ENCODE data around the gene AK5. TPM values are rescaled to one million over a fixed set of nuclear protein-coding genes. Genes with fewer than 3 reads are reported as not detected.
"Not testable (repeated sequence)": the region's sequence is repeated elsewhere in the genome, so short reads cannot be mapped to it uniquely, and the experiment has no call there.

AK5 gene
- polyA plus RNA-seq, 3 donors, result 3.2 to 6.2 (median 4.4) TPM

GRCh38 chr1:77392486-77392885 lies 110.7 kb downstream of the AK5 start:
- no peak for DNase-seq (ENCODE audit: low read depth in 3 of 3, low spot score in 2 of 3)

GRCh38 chr1:77394166-77394565 lies 112.3 kb downstream of the AK5 start:
- DNase-seq (ENCODE audit: low read depth in 3 of 3, low spot score in 2 of 3), result no peak

DNA sequence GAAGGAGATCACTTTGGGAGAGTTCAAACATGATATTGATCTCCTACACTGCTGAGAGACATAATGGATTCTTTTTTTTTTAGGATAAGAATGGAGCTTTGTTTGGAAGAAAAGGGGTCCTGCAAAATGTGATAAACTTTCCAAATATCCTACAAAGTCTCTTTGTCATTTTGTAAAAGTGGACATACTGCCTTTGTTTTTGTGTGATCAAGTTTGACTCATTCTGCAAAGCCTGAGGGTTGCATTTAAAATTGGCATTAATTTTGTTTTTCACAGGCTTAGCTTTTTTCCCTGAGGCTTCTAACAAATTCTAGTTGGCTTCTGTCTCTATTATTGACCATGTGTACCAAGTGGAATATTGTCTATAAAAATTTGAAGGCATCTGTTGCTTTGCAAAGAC lies 113.2 kb downstream of the AK5 start:
- no peak for DNase-seq (ENCODE audit: low read depth in 3 of 3, low spot score in 2 of 3)

- DNase-seq (ENCODE audit: low read depth in 3 of 3, low spot score in 2 of 3), result no peak
These were observed 116.3 kb downstream of the AK5 start for GRCh38 chr1:77398152-77398551.

DNA sequence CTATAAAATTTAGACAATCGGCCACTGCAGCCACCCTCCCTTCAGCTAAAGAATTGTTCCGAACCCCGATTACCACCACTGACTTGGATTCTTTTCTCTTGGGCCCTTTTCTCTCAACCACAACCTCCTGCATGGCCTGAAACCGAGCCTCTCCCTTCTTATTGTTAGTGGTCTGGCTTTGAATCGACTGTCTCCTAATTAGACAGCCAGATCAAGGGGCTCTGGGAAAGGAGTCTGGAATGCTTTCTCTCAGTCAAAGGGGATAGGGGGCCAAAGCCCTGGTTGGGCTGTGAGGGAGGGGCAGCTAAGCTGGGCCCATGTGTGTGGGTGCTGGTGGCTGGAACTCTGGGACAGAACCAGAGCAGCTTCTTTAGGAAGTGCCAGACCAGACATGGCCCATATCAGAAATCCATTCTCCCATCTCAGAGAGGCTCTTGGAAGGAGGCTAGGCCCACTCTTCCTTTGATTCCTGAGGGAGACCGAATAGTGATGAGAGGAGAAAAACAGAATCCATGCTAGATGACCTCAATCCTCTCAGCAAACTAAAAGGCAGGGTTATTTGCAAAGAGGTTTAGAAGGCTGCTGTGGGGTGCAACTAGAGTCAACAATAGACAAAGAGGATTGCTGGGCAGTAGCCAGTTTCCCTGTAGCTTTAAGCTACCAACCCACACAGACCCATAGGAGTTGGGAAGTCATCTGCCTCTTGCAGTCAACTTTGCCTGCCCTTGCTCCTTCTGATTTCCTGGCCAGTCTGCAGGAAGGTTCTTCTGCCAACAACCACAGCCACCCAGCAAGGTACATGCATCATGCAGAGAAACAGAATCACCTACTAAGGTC lies 117.6 kb downstream of the AK5 start:
- no peak for DNase-seq (ENCODE audit: low read depth in 3 of 3, low spot score in 2 of 3)

- no peak for DNase-seq (ENCODE audit: low read depth in 3 of 3, low spot score in 2 of 3)
These were observed 119.0 kb downstream of the AK5 start for GRCh38 chr1:77400781-77401180.

DNA sequence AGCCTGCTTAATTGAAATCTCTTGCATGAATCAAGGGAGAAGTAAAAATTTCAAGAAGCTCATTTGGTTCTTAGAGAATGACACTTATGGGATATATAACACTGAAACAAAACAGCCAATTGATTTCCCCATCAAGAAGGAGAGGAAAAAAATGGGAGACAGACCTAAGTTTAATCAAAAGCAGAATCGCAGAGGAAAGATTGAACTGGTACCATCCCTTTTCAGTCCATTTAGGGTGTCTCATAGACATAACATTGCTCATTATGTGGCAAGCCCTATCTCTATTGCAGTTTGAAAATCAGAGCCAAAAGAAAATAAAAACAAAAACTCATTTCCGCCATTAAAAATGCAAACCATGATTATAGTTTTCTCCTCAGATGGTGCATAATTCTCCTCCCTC lies 119.6 kb downstream of the AK5 start:
- DNase-seq (ENCODE audit: low read depth in 3 of 3, low spot score in 2 of 3), result no peak

- DNase-seq (ENCODE audit: low read depth in 3 of 3, low spot score in 2 of 3), result no peak
These were observed 123.4 kb downstream of the AK5 start for GRCh38 chr1:77405186-77405585.

- no peak for DNase-seq (ENCODE audit: low read depth in 3 of 3, low spot score in 2 of 3)
These were observed 124.8 kb downstream of the AK5 start for GRCh38 chr1:77406661-77407060.

- no peak for DNase-seq (ENCODE audit: low read depth in 3 of 3, low spot score in 2 of 3)
These were observed 126.0 kb downstream of the AK5 start for GRCh38 chr1:77407738-77408375.

- DNase-seq (ENCODE audit: low read depth in 3 of 3, low spot score in 2 of 3), result not testable (repeated sequence)
These were observed 127.1 kb downstream of the AK5 start for GRCh38 chr1:77408933-77409332.

DNA sequence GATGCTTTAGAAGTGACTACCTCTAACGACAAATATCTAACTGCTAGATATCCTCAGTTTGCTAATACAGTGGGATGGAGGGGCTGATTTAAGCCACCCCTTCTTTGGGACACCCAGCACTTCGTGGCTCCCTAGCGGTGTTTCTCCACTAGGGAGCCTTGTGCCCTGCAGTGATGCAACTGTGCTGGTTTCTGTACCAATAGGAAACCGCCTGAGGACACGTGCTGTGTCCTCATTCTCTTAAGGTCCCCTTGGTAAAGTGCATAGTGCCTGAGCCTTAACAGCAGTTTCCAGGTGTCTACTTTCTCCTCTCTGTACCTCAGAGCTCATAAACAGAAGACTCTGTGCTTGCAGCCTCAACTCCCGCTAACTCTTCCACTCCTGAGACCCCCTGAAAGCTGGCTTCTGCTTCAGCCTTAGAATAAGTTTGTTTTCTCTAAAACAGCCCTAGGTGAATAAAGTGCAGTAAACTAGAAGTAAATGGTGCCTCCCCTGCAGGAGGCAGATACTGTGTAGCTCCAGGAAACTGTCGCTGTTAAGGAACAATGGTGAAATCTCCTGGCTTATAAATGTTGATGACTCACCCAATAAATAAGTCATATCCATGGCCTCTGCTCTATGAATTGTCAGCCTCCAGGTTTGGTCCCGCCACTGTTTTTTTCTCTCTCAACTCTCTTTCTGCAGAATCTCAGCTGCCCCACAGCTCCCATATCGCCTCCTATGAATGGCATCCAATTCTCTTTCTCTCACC lies 130.4 kb downstream of the AK5 start:
- no peak for DNase-seq (ENCODE audit: low read depth in 3 of 3, low spot score in 2 of 3)

DNA sequence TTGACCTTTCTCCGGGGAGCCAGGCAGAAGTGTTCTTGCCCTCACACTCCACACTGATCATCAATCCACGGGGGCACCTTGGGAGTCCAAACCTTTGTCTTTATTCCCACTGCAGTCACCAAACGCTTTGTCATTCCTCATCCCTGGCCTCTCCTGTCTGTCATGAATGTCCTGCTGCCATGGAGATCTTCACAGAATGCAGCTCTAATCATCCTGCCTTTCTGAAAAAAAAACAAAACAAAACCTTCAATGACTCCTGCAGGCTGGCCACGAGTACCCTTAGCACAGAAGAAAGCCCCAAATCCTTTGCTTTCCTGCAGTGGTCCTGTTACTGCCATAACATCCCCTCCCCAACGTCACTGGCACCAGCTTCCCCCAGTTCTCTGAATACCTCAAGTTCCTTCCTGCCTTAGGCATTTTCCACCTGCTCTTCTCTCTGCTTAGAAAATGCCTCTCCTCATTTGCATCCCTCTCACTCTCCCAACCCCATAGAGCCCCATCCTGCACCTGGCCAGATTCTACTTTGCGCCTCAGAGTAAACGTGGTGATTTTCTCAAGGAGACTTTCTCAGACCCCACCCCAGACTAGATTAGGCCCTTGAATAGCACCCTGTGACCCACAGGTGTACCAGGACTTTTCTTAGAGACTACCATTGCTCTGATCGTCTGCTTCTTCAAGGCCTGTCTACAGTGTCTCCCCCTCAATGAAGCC lies 131.2 kb downstream of the AK5 start:
- DNase-seq (ENCODE audit: low read depth in 3 of 3, low spot score in 2 of 3), result no peak

GRCh38 chr1:77413541-77414335 lies 131.9 kb downstream of the AK5 start:
- no peak for DNase-seq (ENCODE audit: low read depth in 3 of 3, low spot score in 2 of 3)

- DNase-seq (ENCODE audit: low read depth in 3 of 3, low spot score in 2 of 3), result no peak
These were observed 133.8 kb downstream of the AK5 start for GRCh38 chr1:77415579-77415978.

GRCh38 chr1:77416692-77417450 lies 135.1 kb downstream of the AK5 start:
- DNase-seq (ENCODE audit: low read depth in 3 of 3, low spot score in 2 of 3), result no peak

GRCh38 chr1:77418055-77418454 lies 136.2 kb downstream of the AK5 start:
- not testable (repeated sequence) for DNase-seq (ENCODE audit: low read depth in 3 of 3, low spot score in 2 of 3)

- no peak for DNase-seq (ENCODE audit: low read depth in 3 of 3, low spot score in 2 of 3)
These were observed 139.8 kb downstream of the AK5 start for GRCh38 chr1:77421504-77422233.

- no peak for DNase-seq (ENCODE audit: low read depth in 3 of 3, low spot score in 2 of 3)
These were observed 142.4 kb downstream of the AK5 start for GRCh38 chr1:77424236-77424635.
